ENCODE measurements around the gene CCDC85A.

DNA sequence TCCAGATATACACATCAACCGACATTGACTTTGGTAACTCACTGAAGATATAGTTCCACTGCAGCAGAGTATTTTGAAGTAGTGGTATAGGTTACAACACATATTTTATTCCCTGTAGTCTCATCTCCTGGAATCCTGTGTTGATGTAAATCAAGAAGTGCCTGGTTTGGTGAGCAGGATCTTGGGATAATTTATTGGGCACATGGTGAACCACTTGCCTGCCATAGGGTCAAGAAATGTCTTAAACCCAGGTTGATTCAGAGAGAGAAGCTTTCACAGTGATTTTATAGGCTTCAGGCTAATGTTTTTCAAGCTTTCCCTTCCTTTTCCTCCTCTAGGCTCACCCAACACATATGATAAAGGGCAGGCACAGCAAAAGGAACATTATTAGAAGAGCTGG is 24.6 kb downstream of the CCDC85A start:
- TF ChIP-seq ZFX (IDR thresholded peaks at IDR 0.05) (no peak), POLR2A (IDR thresholded peaks at IDR 0.05; ENCODE audit: borderline replicate concordance, extremely low read depth, insufficient read depth, insufficient read length) (no peak), EGR1 (IDR thresholded peaks at IDR 0.05; ENCODE audit: low read depth) (no peak), SIN3A (IDR thresholded peaks at IDR 0.05; ENCODE audit: low read depth) (no peak), YY1 (IDR thresholded peaks at IDR 0.05; ENCODE audit: extremely low read depth, insufficient replicate concordance, low read depth, low read length) (no peak), EZH2phosphoT487 (IDR thresholded peaks at IDR 0.05; ENCODE audit: borderline replicate concordance) (no peak), POLR2AphosphoS5 (IDR thresholded peaks at IDR 0.05; ENCODE audit: low read depth, low read length) (no peak)
- TF ChIP-seq, protein P1, sequence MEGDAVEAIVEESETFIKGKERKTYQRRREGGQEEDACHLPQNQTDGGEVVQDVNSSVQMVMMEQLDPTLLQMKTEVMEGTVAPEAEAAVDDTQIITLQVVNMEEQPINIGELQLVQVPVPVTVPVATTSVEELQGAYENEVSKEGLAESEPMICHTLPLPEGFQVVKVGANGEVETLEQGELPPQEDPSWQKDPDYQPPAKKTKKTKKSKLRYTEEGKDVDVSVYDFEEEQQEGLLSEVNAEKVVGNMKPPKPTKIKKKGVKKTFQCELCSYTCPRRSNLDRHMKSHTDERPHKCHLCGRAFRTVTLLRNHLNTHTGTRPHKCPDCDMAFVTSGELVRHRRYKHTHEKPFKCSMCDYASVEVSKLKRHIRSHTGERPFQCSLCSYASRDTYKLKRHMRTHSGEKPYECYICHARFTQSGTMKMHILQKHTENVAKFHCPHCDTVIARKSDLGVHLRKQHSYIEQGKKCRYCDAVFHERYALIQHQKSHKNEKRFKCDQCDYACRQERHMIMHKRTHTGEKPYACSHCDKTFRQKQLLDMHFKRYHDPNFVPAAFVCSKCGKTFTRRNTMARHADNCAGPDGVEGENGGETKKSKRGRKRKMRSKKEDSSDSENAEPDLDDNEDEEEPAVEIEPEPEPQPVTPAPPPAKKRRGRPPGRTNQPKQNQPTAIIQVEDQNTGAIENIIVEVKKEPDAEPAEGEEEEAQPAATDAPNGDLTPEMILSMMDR (IDR thresholded peaks at IDR 0.05 in 2 of 3, conservative IDR thresholded peaks at IDR 0.05 in 1 of 3; ENCODE audit: borderline replicate concordance in 1 of 3, insufficient read depth in 1 of 3, low read depth in 2 of 3, low read length in 2 of 3) = no peak

Measured in HCT116 (cell line).